Urinary bladder (tissue), 4 donors: ENCODE measurements around the gene CXXC5. TPM values are rescaled to one million over a fixed set of nuclear protein-coding genes. Genes with fewer than 3 reads are reported as not detected.

Experiments
- DNase-seq: peaks from one replicate; pipeline ENCODE4 v3.0.0-alpha.2; 2015; ENCODE audit errors: extremely low spot score
- H3K27ac ChIP-seq: one replicate; pipeline ENCODE4 v1.5.1; 2013; ENCODE audit warnings: low read depth, mild to moderate bottlenecking, moderate library complexity
- H3K36me3 ChIP-seq: one replicate; pipeline ENCODE4 v1.6.1; 2013; ENCODE audit warnings: mild to moderate bottlenecking, moderate library complexity; ENCODE audit not compliant: insufficient read depth
- H3K4me1 ChIP-seq: one replicate; pipeline ENCODE4 v1.6.1; 2013; ENCODE audit warnings: mild to moderate bottlenecking, moderate library complexity; ENCODE audit not compliant: insufficient read depth
- H3K4me3 ChIP-seq: one replicate; pipeline ENCODE4 v1.5.1; 2013; ENCODE audit warnings: low read depth, low read length
- WGBS: extraction: QIAGEN DNeasy Blood & Tissue Kit; methylation state at CpG from one replicate; pipeline ENCODE4 v1.1.7; 2013; 5-methylcytosine and 5-hydroxymethylcytosine counted together
- polyA plus RNA-seq: library from polyadenylated mRNA; stranded (reverse); fragments of 200-250 nt; gene quantifications from one replicate; pipeline ENCODE4 v1.2.3, GENCODE V29; 2013
- total RNA-seq: library from RNA; depleted of rRNA; stranded (reverse); fragments of >200 nt; gene quantifications from one replicate; pipeline ENCODE4 v1.2.3, GENCODE V29; 2014
- donor health status: healthy with polysubstance abuse.
- donor health status: healthy.

CXXC5 gene
- total and polyA plus RNA-seq, 2 donors = 28.0 to 28.2 TPM

GRCh38 chr5:139668924-139669661 is 20.9 kb downstream of the CXXC5 start:
- Histone ChIP-seq H3K4me1 (no peaks in the 10 kb centered on the region), H3K4me3 (no peak overlapping the region)

GRCh38 chr5:139669662-139670368 is 21.7 kb downstream of the CXXC5 start:
- Histone ChIP-seq H3K4me3 (no peak overlapping the region), H3K36me3 (no peaks in the 10 kb centered on the region), H3K27ac (no peak overlapping the region), H3K4me1 (no peaks in the 10 kb centered on the region)
- no peak for DNase-seq
- 72% methylated on average over 23 of the region's 23 CpGs for WGBS

More at GRCh38 chr5:139668924-139669661, 20.9 kb downstream of the CXXC5 start:
- peak overlapping the region; percentile 83 for H3K27ac ChIP-seq
- DNase-seq = no peak
- 86% methylated on average over 18 of the region's 18 CpGs for WGBS
- no peaks in the 10 kb centered on the region for H3K36me3 ChIP-seq

DNA sequence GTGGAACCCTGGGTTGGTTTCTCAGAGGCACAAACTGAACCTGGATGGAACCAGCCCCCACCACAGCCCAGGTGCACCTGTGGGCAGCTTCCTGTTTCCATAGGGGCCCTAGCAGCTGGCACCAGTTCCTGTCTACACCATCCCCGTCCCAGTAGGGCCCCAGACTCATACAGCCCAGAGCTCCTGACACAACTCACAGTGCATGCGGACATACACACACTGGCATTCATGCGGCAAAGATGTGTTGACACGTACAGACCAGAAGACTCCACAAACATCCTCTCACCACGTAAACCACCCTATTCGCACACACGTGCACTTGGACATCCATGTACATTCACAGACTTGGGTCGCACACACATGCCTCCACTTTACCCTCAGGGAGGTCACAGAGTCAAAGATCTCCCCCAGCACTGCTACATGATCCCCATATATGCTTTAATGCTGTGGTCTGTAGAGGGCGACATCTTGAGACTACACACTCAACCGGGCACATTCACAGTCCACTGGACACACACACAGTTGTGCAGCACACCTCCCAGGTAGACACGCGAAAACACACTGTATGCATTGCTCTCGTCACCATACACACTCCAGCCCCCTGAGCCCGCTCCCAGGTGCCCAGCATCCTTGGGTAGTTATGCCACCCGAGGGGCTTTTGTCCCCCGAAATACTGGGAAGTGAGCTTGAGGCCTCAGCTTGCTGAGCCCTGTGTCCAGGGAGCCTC is 22.4 kb downstream of the CXXC5 start:
- DNase-seq = no peak
- no peak overlapping the region for H3K27ac ChIP-seq
- 83% methylated on average over 16 of the region's 16 CpGs for whole genome bisulfite sequencing
- H3K36me3 ChIP-seq = no peaks in the 10 kb centered on the region
- H3K4me1 ChIP-seq = no peaks in the 10 kb centered on the region
- no peak overlapping the region for H3K4me3 ChIP-seq

DNA sequence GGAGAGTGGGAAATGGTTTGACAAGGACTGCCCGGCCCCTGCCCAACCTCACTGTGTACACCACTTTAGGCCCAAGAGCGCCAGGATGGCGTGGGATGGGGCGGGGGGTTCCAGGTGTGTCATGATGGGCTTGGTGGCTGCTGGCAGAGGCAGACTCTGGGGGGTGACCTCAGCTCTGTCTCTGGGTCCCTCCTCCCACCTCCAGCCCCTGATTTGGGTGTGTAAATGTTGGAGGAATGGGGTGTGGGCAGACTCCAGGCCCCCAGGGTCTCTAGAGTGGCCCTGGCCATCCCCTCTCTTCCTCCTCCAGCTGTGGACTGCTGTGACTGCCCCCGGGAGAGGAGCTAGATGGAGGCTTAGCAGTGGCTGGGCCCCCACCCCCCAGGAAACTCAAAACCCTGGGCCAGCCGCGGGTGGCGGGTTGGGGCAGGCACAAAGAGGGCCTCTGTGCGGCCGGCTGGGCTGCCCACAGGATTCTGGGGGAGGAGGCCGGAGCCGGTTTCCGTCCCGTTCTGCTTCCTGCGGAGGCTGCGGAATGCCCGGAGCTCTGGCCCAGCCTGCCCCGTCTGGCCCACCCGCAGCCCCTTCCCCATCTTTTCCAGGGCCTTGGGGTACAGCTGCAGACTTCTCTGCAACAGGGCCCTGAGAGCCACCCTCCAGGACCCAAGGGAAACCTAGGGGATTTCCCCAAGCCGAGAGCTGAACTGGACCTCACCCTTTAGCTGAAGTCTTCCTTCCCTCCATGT is 23.1 kb downstream of the CXXC5 start:
- Histone ChIP-seq H3K36me3 (no peaks in the 10 kb centered on the region), H3K4me3 (no peak overlapping the region), H3K27ac (no peak overlapping the region), H3K4me1 (no peaks in the 10 kb centered on the region)
- DNase-seq = no peak
- 62% methylated on average over 20 of the region's 20 CpGs for WGBS

- no peak overlapping the region for H3K4me3 ChIP-seq
- no peaks in the 10 kb centered on the region for H3K36me3 ChIP-seq
- no peak overlapping the region for H3K27ac ChIP-seq
- no peak for DNase-seq
- no peaks in the 10 kb centered on the region for H3K4me1 ChIP-seq
- 93% methylated on average over 4 of the region's 4 CpGs for WGBS
Observed at GRCh38 chr5:139675213-139675612, 27.1 kb downstream of the CXXC5 start.

GRCh38 chr5:139675825-139676224 is 27.7 kb downstream of the CXXC5 start:
- H3K36me3 ChIP-seq = no peaks in the 10 kb centered on the region
- H3K27ac ChIP-seq = no peak overlapping the region
- H3K4me3 ChIP-seq = no peak overlapping the region
- no peaks in the 10 kb centered on the region for H3K4me1 ChIP-seq
- 87% methylated on average over 4 of the region's 4 CpGs for WGBS
- DNase-seq = no peak

DNA sequence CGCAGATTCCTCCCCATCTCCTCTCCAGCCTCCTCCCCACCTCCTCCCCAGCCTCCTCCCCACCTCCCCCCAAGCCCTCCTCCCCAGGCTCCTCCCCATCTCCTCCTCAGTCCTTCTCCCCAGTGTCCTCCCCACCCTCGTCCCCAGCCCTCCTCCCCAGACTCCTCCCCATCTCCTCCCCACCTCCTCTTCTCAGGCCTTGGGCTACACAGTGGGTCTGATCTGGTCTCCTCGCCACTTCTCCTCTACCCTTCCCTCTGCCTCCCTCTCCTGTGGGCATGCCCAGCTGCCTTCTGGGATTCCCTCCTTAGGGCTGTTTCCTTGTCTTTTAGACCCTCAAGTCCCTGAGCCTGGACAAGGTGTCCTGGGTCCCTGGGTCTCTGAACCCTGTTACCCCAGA is 28.3 kb downstream of the CXXC5 start:
- Histone ChIP-seq H3K27ac (no peak overlapping the region), H3K4me3 (no peak overlapping the region), H3K4me1 (no peaks in the 10 kb centered on the region), H3K36me3 (no peaks in the 10 kb centered on the region)
- WGBS = 84% methylated on average over 3 of the region's 3 CpGs
- no peak for DNase-seq

DNA sequence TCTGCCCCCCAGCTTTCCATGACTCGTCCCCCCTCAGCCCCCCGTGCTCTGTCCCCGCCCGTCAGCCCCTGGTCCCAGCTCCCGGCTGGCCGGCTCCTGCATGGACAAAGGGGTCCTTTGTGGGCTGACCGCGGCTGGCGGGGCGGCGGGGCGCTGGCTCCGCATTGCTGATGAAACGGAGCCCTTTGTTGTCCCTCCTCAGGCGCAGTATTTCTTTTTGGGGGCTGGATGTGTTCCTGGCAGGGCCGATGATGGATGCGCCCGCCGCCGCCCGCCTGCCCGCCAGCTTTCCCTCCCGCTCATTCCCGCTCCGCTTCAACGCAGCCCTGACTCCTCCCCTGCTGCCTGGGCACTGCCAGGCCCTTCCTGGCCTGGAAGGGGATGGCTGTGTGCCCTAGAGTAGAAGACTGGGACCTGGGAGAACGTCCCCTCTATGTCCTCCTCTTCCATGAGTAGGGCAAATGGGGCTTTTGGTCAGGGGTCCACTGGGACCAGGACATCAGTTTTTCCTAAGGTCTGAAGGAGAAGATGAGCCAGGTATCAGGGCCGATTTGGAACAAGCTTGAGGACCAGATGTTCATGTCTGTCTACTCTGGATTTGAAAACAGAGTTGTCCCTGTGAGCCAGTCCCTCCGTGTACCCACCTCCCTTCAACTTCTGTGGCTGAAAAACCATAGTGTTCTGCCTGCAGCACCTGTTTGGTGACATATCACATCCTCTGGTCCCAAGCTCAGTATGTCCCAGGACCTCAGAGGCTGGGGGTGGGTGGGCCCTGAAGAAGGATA is 29.0 kb downstream of the CXXC5 start:
- Histone ChIP-seq H3K36me3 (no peaks in the 10 kb centered on the region), H3K4me3 (no peak overlapping the region), H3K4me1 (no peaks in the 10 kb centered on the region), H3K27ac (no peak overlapping the region)
- no peak for DNase-seq
- 83% methylated on average over 29 of the region's 29 CpGs for WGBS

GRCh38 chr5:139677736-139678613 is 29.8 kb downstream of the CXXC5 start:
- DNase-seq = no peak
- WGBS = 67% methylated on average over 22 of the region's 22 CpGs
- Histone ChIP-seq H3K27ac (no peak overlapping the region), H3K4me3 (no peak overlapping the region), H3K36me3 (no peaks in the 10 kb centered on the region), H3K4me1 (no peaks in the 10 kb centered on the region)

DNA sequence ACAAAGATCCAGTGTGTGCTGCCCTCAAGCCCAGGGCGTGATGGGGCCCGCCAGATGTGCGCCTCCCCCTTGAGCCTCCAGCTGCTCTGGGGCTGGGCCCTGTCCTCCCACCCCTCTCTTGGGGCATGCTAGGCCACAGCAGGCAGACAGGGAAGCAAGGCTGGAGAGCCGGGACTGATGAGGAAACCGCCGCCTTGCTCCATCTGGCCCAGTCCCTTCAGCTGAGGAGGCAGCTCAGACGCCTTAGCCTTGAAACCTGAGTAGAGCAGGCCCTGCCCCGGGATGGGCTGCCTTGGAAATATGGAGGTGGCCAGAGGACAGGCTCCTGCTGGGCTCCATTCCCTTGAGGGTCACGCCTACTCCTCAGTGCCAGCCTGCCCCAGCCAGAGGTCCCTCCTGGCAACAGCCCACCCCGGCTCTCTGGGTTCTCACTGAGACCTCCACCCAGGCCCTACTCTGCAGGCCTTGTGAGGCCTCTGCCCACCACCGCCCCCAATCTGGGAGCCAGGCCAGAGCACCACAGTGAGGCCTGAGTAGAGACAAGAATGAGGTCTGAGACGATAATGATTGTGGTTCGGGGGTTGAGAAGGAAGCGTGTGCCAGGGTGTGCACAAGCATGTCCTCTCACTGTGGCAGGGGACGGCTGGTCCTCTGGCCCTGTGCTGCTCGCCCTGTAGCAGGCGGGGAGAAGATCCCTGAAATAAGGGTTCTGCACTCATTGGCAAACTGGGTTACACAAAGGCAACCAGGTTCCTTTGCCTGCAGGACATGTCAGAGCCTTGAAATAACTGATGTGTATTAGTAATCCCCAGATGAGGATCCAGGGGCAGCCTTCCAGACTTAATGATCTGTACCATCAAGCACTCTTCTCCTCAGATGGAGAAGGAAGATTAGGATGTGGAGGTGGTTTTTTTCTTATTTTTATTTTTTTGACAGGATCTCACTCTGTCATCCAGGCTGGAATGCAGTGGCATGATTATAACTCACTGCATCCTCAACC is 30.9 kb downstream of the CXXC5 start:
- Histone ChIP-seq H3K27ac (no peak overlapping the region), H3K4me3 (no peak overlapping the region), H3K4me1 (no peaks in the 10 kb centered on the region), H3K36me3 (no peaks in the 10 kb centered on the region)
- no peak for DNase-seq
- WGBS = 80% methylated on average over 17 of the region's 17 CpGs

- no peak for DNase-seq
- H3K4me1 ChIP-seq = no peaks in the 10 kb centered on the region
- 96% methylated on average over 36 of the region's 36 CpGs for WGBS
- H3K36me3 ChIP-seq = no peaks in the 10 kb centered on the region
- no peak overlapping the region for H3K4me3 ChIP-seq
- H3K27ac ChIP-seq = no peak overlapping the region
Observed at GRCh38 chr5:139680368-139681111, 32.4 kb downstream of the CXXC5 start.
